ENCODE data around the gene CHCHD3.
"Not testable (repeated sequence)": the region's sequence is repeated elsewhere in the genome, so short reads cannot be mapped to it uniquely, and the experiment has no call there.

Gene CHCHD3

GRCh38 chr7:133040674-133041073 is 41.2 kb downstream of the CHCHD3 start:
- DNase-seq: no peak

GRCh38 chr7:133040178-133040577 is 41.7 kb downstream of the CHCHD3 start:
- no peak for DNase-seq

GRCh38 chr7:133039614-133040013 is 42.3 kb downstream of the CHCHD3 start:
- no peak for DNase-seq

- no peak for DNase-seq
Observed at GRCh38 chr7:133036289-133036688, 45.6 kb downstream of the CHCHD3 start.

GRCh38 chr7:133035240-133035639 is 46.6 kb downstream of the CHCHD3 start:
- DNase-seq: not testable (repeated sequence)

- no peak for DNase-seq
Observed at GRCh38 chr7:133030346-133030745, 51.5 kb downstream of the CHCHD3 start.

GRCh38 chr7:133029463-133029862 is 52.4 kb downstream of the CHCHD3 start:
- no peak for DNase-seq

GRCh38 chr7:133027397-133027796 is 54.5 kb downstream of the CHCHD3 start:
- DNase-seq: no peak

- DNase-seq: no peak
Observed at GRCh38 chr7:133026210-133026859, 55.6 kb downstream of the CHCHD3 start.

GRCh38 chr7:133025056-133025455 is 56.8 kb downstream of the CHCHD3 start:
- DNase-seq: no peak

- DNase-seq: no peak
Observed at GRCh38 chr7:133024596-133024995, 57.3 kb downstream of the CHCHD3 start.

- DNase-seq: no peak
Observed at GRCh38 chr7:133023370-133024071, 58.4 kb downstream of the CHCHD3 start.

GRCh38 chr7:133022661-133023060 is 59.2 kb downstream of the CHCHD3 start:
- DNase-seq: no peak

GRCh38 chr7:133021196-133021595 is 60.7 kb downstream of the CHCHD3 start:
- DNase-seq: no peak

- DNase-seq: no peak
Observed at GRCh38 chr7:133020496-133020895, 61.4 kb downstream of the CHCHD3 start.

GRCh38 chr7:133019590-133019989 is 62.3 kb downstream of the CHCHD3 start:
- no peak for DNase-seq

GRCh38 chr7:133016604-133017003 is 65.3 kb downstream of the CHCHD3 start:
- no peak for DNase-seq

- DNase-seq: no peak
Observed at GRCh38 chr7:133015888-133016287, 66.0 kb downstream of the CHCHD3 start.

GRCh38 chr7:133011746-133012145 is 70.1 kb downstream of the CHCHD3 start:
- DNase-seq: no peak

GRCh38 chr7:133009426-133010252 is 72.3 kb downstream of the CHCHD3 start:
- no peak for DNase-seq

- DNase-seq: no peak
Observed at GRCh38 chr7:133007961-133008360, 73.9 kb downstream of the CHCHD3 start.

- no peak for DNase-seq
Observed at GRCh38 chr7:133003052-133003910, 78.6 kb downstream of the CHCHD3 start.

- DNase-seq: no peak
Observed at GRCh38 chr7:133001727-133002126, 80.2 kb downstream of the CHCHD3 start.

All from GOT3 (cell line).